Motor neuron (in vitro differentiated cells): ENCODE data around the gene SET. TPM values are rescaled to one million over a fixed set of nuclear protein-coding genes. Genes with fewer than 3 reads are reported as not detected.

Source experiments
- ATAC-seq, 8 experiments: fragments of 200-7000 bp; cut with Tn5 transposase; replicated peaks in 6 of 8; 2 replicates each; pipeline ENCODE4 v1.8.0; 2021; ENCODE audit warnings: mild to moderate bottlenecking in 8 of 8, moderate library complexity in 8 of 8
- H3K27ac ChIP-seq, 2 donors: fragments of 250-450 bp; sonication (Bioruptor Pico); 2 replicates each; pipeline ENCODE4 v1.9.0; 2021; ENCODE audit warnings: antibody characterized with exemption in 2 of 2, mild to moderate bottlenecking in 2 of 2, moderate library complexity in 1 of 2
- H3K4me1 ChIP-seq, 2 donors: fragments of 250-450 bp; sonication (Bioruptor Pico); replicated peaks in 1 of 2; 2 replicates each; pipeline ENCODE4 v1.6.1; 2021; ENCODE audit warnings: antibody characterized with exemption in 2 of 2, mild to moderate bottlenecking in 2 of 2, moderate library complexity in 1 of 2
- H3K4me3 ChIP-seq, 5 donors: fragments of 250-450 bp; sonication (Bioruptor Pico); 2 replicates each; pipeline ENCODE4 v1.9.0; 2021; ENCODE audit warnings: antibody characterized with exemption in 5 of 5, mild to moderate bottlenecking in 5 of 5, moderate library complexity in 4 of 5
- WGBS, 10 experiments: fragments of 450-650 bp; shearing (Covaris generic); methylation state at CpG; one replicate each; pipeline ENCODE4 v1.0.0; 2022; 5-methylcytosine and 5-hydroxymethylcytosine counted together
- in situ Hi-C, 9 experiments: fragments of 400-800 bp; cut with MboI; loops; one replicate each; pipeline ENCODE4 v1.15.0; 2021; ENCODE audit warnings: low sequenced_read_pairs in 9 of 9, low pct_unique_long_range_greater_than_20kb in 2 of 9; ENCODE audit not compliant: unreplicated experiment in 9 of 9
- total RNA-seq, 8 experiments: library from RNA; unstranded; fragments of 300-600 nt; gene quantifications; 2 replicates each; pipeline versions ENCODE4 v1.2.3 to v1.2.4, GENCODE V29; 2022

Gene SET
- total RNA-seq, 8 experiments from 2014 or later: 328 to 639 (median 393) TPM

- in situ Hi-C loops: no loop called here
- 100% methylated on average over 1 of the region's 18 CpGs; no CpG with 5 or more reads in 9 of the 10 experiments for WGBS, 10 experiments
Observed at GRCh38 chr9:128721487-128722010, 32.5 kb downstream of the SET start.

GRCh38 chr9:128722380-128723351 lies 33.6 kb downstream of the SET start:
- Histone ChIP-seq H3K4me1 (peaks cover 0 to 10% of the 10 kb centered on the region in 2 donors), H3K4me3 (no peak overlapping the region), H3K27ac (no peak overlapping the region)
- in situ Hi-C loops: no loop called here
- no peak for ATAC-seq
- WGBS, 10 experiments: 40 to 100% (median 62%) methylated on average over 1 to 3 of the region's 9 CpGs; no CpG with 5 or more reads in 3 of the 10 experiments

More at GRCh38 chr9:128721487-128722010, 32.5 kb downstream of the SET start:
- Histone ChIP-seq H3K4me1 (peaks cover 0 to 10% of the 10 kb centered on the region in 2 donors), H3K27ac (no peak overlapping the region), H3K4me3 (no peak overlapping the region)
- ATAC-seq: no peak

- in situ Hi-C loops: no loop called here
- peak overlapping the region; percentile 32 to 50 (median 40) for H3K4me3 ChIP-seq
- H3K27ac ChIP-seq: no peak overlapping the region
- WGBS, 10 experiments: 0 to 36% (median 5%) methylated on average over 1 to 3 of the region's 7 CpGs; no CpG with 5 or more reads in 6 of the 10 experiments
- ATAC-seq: no peak
- peaks cover 0 to 10% of the 10 kb centered on the region in 2 donors for H3K4me1 ChIP-seq
Observed at GRCh38 chr9:128723352-128723865, 34.4 kb downstream of the SET start.

- Histone ChIP-seq H3K27ac (no peak within 1 kb of the TSS), H3K4me1 (peaks cover 0 to 10% of the 10 kb centered on the region in 2 donors), H3K4me3 (peak within 1 kb of the TSS; percentile 32 to 50 (median 40))
- in situ Hi-C loops: no loop called here
- WGBS, 10 experiments: 0 to 40% (median 5%) methylated on average over 2 to 9 of the region's 68 CpGs; no CpG with 5 or more reads in 4 of the 10 experiments
- peak; percentile 86 to 95 (median 90) for ATAC-seq
Observed at GRCh38 chr9:128723866-128724743, 35.1 kb downstream of the SET start, which contains the start of gene ZDHHC12. TSS of gene ZDHHC12 (minus strand) at chr9:128724127. CDS start at chr9:128724093, 34 bp downstream.

GRCh38 chr9:128724744-128725211 lies 35.8 kb downstream of the SET start:
- H3K27ac ChIP-seq: no peak overlapping the region
- in situ Hi-C loops: no loop called here
- peak in 6 of 8 experiments; percentile 5 to 57 (median 39) for ATAC-seq
- peaks cover 0 to 10% of the 10 kb centered on the region in 2 donors for H3K4me1 ChIP-seq
- peak overlapping the region; percentile 32 to 50 (median 40) for H3K4me3 ChIP-seq
- 0 to 61% (median 45%) methylated on average over 1 to 7 of the region's 10 CpGs; no CpG with 5 or more reads in 4 of the 10 experiments for WGBS, 10 experiments

GRCh38 chr9:128727640-128728248 lies 38.7 kb downstream of the SET start:
- peaks cover 0 to 10% of the 10 kb centered on the region in 2 donors for H3K4me1 ChIP-seq
- H3K4me3 ChIP-seq: no peak overlapping the region
- in situ Hi-C loops: no loop called here
- no peak overlapping the region for H3K27ac ChIP-seq
- 63 to 100% (median 92%) methylated on average over 1 to 4 of the region's 5 CpGs; no CpG with 5 or more reads in 2 of the 10 experiments for WGBS, 10 experiments
- ATAC-seq: no peak

GRCh38 chr9:128728298-128728697 lies 39.3 kb downstream of the SET start:
- in situ Hi-C loops: no loop called here
- whole genome bisulfite sequencing, 10 experiments: 0 to 100% (median 86%) methylated on average over 1 to 4 of the region's 7 CpGs; no CpG with 5 or more reads in 5 of the 10 experiments
- no peak for ATAC-seq
- H3K4me1 ChIP-seq: peaks cover 0 to 10% of the 10 kb centered on the region in 2 donors
- H3K27ac ChIP-seq: no peak overlapping the region
- H3K4me3 ChIP-seq: no peak overlapping the region

GRCh38 chr9:128729302-128729701 lies 40.3 kb downstream of the SET start:
- in situ Hi-C loops: no loop called here
- 43 to 90% (median 47%) methylated on average over 1 to 3 of the region's 5 CpGs; no CpG with 5 or more reads in 4 of the 10 experiments for WGBS, 10 experiments
- Histone ChIP-seq H3K4me1 (peaks cover 0 to 7% of the 10 kb centered on the region in 2 donors), H3K27ac (no peak overlapping the region), H3K4me3 (no peak overlapping the region)
- no peak for ATAC-seq

GRCh38 chr9:128729766-128730517 lies 40.9 kb downstream of the SET start:
- Histone ChIP-seq H3K4me3 (no peak overlapping the region), H3K27ac (no peak overlapping the region), H3K4me1 (peaks cover 0 to 1% of the 10 kb centered on the region in 2 donors)
- ATAC-seq: peak in 5 of 8 experiments; percentile 6 to 16 (median 7)
- in situ Hi-C loops: no loop called here
- 40 to 100% (median 77%) methylated on average over 1 to 7 of the region's 27 CpGs; no CpG with 5 or more reads in 5 of the 10 experiments for WGBS, 10 experiments

GRCh38 chr9:128731093-128731492 lies 42.1 kb downstream of the SET start:
- peak in 1 of 8 experiments; percentile 10 for ATAC-seq
- in situ Hi-C loops: no loop called here
- Histone ChIP-seq H3K4me3 (no peak overlapping the region), H3K27ac (no peak overlapping the region), H3K4me1 (no peaks in the 10 kb centered on the region)
- 77 to 81% methylated on average over 3 to 4 of the region's 13 CpGs; no CpG with 5 or more reads in 8 of the 10 experiments for WGBS, 10 experiments

- Histone ChIP-seq H3K27ac (no peak overlapping the region), H3K4me3 (no peak overlapping the region), H3K4me1 (no peaks in the 10 kb centered on the region)
- in situ Hi-C loops: no loop called here
- ATAC-seq: peak in 1 of 8 experiments; percentile 16
- 48 to 100% (median 77%) methylated on average over 1 to 3 of the region's 9 CpGs; no CpG with 5 or more reads in 6 of the 10 experiments for WGBS, 10 experiments
Observed at GRCh38 chr9:128731691-128732090, 42.7 kb downstream of the SET start.
